Fibroblast of lung (primary cell): Measurements from ENCODE around the gene ROPN1L. TPM values are rescaled to one million over a fixed set of nuclear protein-coding genes. Genes with fewer than 3 reads are reported as not detected.

Experiments used
- DNase-seq, 2 donors: peaks; one replicate each; pipeline versions ENCODE4 v3.0.0 to v3.0.0-alpha.2; 2010; ENCODE audit warnings: low read depth in 2 of 2
- H2AFZ ChIP-seq: 2 replicates; pipeline ENCODE4 v1.5.1; 2012; ENCODE audit warnings: low read length, control low read depth, inconsistent platforms
- H3K27ac ChIP-seq: 2 replicates; pipeline ENCODE4 v1.5.1; 2011; ENCODE audit warnings: low read length, control low read depth; ENCODE audit not compliant: insufficient read depth
- H3K27me3 ChIP-seq: 2 replicates; pipeline ENCODE4 v1.5.1; 2011; ENCODE audit warnings: mild to moderate bottlenecking, low read length; ENCODE audit not compliant: control insufficient read depth, insufficient read depth
- H3K36me3 ChIP-seq: 2 replicates; pipeline ENCODE4 v1.5.1; 2011; ENCODE audit warnings: low read length; ENCODE audit not compliant: control insufficient read depth, insufficient read depth
- H3K4me1 ChIP-seq: 2 replicates; pipeline ENCODE4 v1.5.1; 2011; ENCODE audit warnings: low read length; ENCODE audit not compliant: control insufficient read depth, insufficient read depth; ENCODE audit errors: extremely low read depth
- H3K4me2 ChIP-seq: 2 replicates; pipeline ENCODE4 v1.5.1; 2011; ENCODE audit warnings: low read length, control low read depth; ENCODE audit not compliant: insufficient read depth; ENCODE audit errors: extremely low read depth
- H3K4me3 ChIP-seq, 4 experiments: fragments of 200-600 bp in 1 of 4; sonication (generic) in 1 of 4; replicated peaks in 1 of 4; 2 replicates each; pipeline ENCODE4 v1.5.1; 2011 to 2016; ENCODE audit warnings: low read length in 4 of 4, low read depth in 3 of 4, mild to moderate bottlenecking in 3 of 4, control low read depth in 2 of 4, inconsistent platforms in 1 of 4, mixed read lengths in 1 of 4; ENCODE audit not compliant: insufficient read depth in 1 of 4; ENCODE audit errors: control extremely low read depth in 1 of 4
- H3K79me2 ChIP-seq: 2 replicates; pipeline ENCODE4 v1.5.1; 2012; ENCODE audit warnings: mild to moderate bottlenecking, low read length, inconsistent platforms; ENCODE audit not compliant: control insufficient read depth, insufficient read depth
- H3K9ac ChIP-seq: 2 replicates; pipeline ENCODE4 v1.5.1; 2011; ENCODE audit warnings: mild to moderate bottlenecking, low read length, control low read depth; ENCODE audit not compliant: insufficient read depth
- H3K9me3 ChIP-seq: 2 replicates; pipeline ENCODE4 v1.5.1; 2012; ENCODE audit warnings: low read depth, low read length; ENCODE audit not compliant: control insufficient read depth, insufficient read depth
- H4K20me1 ChIP-seq: 2 replicates; pipeline ENCODE4 v1.5.1; 2011; ENCODE audit warnings: low read length; ENCODE audit not compliant: control insufficient read depth, insufficient read depth; ENCODE audit errors: extremely low read depth
- EZH2 ChIP-seq: IDR thresholded peaks from 2 replicates; pipeline ENCODE4 v1.5.1; 2012; ENCODE audit warnings: low read length, control low read depth, mild to moderate bottlenecking; ENCODE audit errors: missing control alignments
- polyA plus RNA-seq, 2 donors: library from polyadenylated mRNA; depleted of rRNA in 1 of 2; stranded (reverse) in 1 of 2; unstranded in 1 of 2; fragments of >200 nt; gene quantifications; 2 replicates each; pipeline ENCODE4 v1.2.1, GENCODE V29; 2011 to 2012; ENCODE audit warnings: missing spikeins in 1 of 2
- total RNA-seq: library from RNA; depleted of rRNA; stranded (reverse); fragments of >200 nt; gene quantifications from 2 replicates; pipeline ENCODE4 v1.2.1, GENCODE V29; 2014
- TF ChIP-seq, protein P1 (sequence below), 2 donors: IDR thresholded peaks in 1 of 2; conservative IDR thresholded peaks in 1 of 2; 1 replicate in 1 of 2; 2 replicates in 1 of 2; pipeline ENCODE4 v1.5.1; 2011 to 2012; ENCODE audit warnings: low read length in 2 of 2, control low read depth in 1 of 2, inconsistent platforms in 1 of 2, low read depth in 1 of 2, mild to moderate bottlenecking in 1 of 2

The ROPN1L gene
- total and polyA plus RNA-seq, 2 donors (not counting 1 experiment from before 2014, with no cell fraction given): 0.17 to 0.26 TPM

DNA sequence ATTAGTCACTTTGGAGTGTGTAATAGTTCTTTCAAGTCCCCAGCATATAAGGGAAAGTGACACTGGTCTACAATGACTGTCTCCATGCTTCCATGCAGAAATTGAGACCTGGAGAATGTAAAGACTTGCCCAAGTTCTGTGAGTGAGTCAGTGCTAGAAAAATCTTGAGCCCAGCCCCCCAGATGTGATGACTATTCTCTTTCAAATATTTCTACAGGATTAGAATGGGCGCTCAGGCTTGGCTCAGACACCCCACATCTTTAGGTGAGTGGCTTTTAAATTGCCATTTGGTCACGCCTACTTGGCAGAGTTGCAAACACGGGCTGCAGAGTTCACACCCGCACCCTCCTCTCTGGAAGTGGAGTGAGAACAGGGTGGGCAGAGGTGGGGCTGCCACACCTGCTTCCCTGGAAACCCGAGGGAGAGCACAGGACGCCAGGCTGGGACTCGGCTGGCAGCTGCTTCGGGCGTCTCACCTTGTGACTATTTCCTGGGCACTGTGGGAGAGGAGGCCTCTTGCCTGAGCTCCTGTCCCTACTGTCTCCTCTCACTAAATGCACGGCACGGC is 37.6 kb downstream of the ROPN1L start:
- H3K9ac ChIP-seq: no peak overlapping the region
- no peaks in the 10 kb centered on the region for H3K36me3 ChIP-seq
- peaks cover 15% of the 10 kb centered on the region for H3K4me1 ChIP-seq
- TF ChIP-seq, protein P1, sequence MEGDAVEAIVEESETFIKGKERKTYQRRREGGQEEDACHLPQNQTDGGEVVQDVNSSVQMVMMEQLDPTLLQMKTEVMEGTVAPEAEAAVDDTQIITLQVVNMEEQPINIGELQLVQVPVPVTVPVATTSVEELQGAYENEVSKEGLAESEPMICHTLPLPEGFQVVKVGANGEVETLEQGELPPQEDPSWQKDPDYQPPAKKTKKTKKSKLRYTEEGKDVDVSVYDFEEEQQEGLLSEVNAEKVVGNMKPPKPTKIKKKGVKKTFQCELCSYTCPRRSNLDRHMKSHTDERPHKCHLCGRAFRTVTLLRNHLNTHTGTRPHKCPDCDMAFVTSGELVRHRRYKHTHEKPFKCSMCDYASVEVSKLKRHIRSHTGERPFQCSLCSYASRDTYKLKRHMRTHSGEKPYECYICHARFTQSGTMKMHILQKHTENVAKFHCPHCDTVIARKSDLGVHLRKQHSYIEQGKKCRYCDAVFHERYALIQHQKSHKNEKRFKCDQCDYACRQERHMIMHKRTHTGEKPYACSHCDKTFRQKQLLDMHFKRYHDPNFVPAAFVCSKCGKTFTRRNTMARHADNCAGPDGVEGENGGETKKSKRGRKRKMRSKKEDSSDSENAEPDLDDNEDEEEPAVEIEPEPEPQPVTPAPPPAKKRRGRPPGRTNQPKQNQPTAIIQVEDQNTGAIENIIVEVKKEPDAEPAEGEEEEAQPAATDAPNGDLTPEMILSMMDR (conservative IDR thresholded peaks at IDR 0.05 in 1 of 2, IDR thresholded peaks at IDR 0.05 in 1 of 2; ENCODE audit: low read depth in 1 of 2, low read length in 2 of 2): no peak
- TF ChIP-seq EZH2: no peak
- no peaks in the 10 kb centered on the region for H3K79me2 ChIP-seq
- H4K20me1 ChIP-seq: no peaks in the 10 kb centered on the region
- H3K4me2 ChIP-seq: peak overlapping the region; percentile 29
- H3K4me3 ChIP-seq: no peak overlapping the region
- DNase-seq: peak; percentile 71 to 88
- H2AFZ ChIP-seq: no peak overlapping the region
- H3K27ac ChIP-seq: no peak overlapping the region
- H3K9me3 ChIP-seq: no peaks in the 10 kb centered on the region
- H3K27me3 ChIP-seq: no peaks in the 10 kb centered on the region

DNA sequence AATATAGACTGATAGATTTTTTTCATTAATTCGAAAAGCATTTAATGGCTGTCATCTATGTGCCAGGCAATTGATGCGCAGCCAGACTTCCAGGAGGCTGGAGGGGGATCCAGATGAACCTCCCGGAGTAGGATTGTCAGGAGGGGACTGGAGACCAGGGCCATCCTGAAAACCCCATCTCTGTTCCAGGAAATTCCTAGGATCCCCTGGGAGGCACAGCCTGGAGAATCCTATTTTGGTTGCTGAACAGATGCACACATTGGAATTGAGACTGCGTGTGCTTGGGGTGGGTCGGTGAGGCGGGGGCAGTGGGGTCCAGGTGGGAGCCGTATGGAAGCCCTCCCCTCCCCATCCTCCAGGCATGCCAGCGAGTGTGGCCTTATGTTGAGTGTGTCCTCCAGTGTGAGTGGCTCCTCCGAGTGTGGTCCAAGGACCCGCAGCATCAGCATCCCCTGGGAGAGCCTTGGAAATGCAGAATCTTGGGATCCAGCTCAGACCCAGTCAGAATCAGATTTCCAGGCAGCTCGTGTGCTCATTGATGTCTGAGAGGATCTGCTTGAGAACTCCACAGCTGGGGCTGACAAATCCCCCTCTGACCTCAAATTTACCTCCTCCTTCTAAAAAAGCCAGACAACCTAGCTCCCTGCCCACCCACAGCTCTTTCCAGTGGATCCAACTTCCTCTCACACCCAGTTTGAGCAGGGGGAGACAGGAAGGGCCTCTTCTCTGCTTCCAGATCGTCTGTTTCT is 38.7 kb downstream of the ROPN1L start:
- no peak overlapping the region for H3K4me2 ChIP-seq
- H2AFZ ChIP-seq: no peak overlapping the region
- H3K9ac ChIP-seq: no peak overlapping the region
- H3K27me3 ChIP-seq: no peaks in the 10 kb centered on the region
- no peaks in the 10 kb centered on the region for H3K79me2 ChIP-seq
- no peaks in the 10 kb centered on the region for H3K9me3 ChIP-seq
- H3K4me1 ChIP-seq: peaks cover 18% of the 10 kb centered on the region
- no peaks in the 10 kb centered on the region for H4K20me1 ChIP-seq
- no peak overlapping the region for H3K4me3 ChIP-seq
- H3K36me3 ChIP-seq: no peaks in the 10 kb centered on the region
- no peak overlapping the region for H3K27ac ChIP-seq
- TF ChIP-seq EZH2: no peak
- TF ChIP-seq, protein P1 (conservative IDR thresholded peaks at IDR 0.05 in 1 of 2, IDR thresholded peaks at IDR 0.05 in 1 of 2; ENCODE audit: low read depth in 1 of 2, low read length in 2 of 2): no peak
- peak in 1 of 2 donors; percentile 22 for DNase-seq

DNA sequence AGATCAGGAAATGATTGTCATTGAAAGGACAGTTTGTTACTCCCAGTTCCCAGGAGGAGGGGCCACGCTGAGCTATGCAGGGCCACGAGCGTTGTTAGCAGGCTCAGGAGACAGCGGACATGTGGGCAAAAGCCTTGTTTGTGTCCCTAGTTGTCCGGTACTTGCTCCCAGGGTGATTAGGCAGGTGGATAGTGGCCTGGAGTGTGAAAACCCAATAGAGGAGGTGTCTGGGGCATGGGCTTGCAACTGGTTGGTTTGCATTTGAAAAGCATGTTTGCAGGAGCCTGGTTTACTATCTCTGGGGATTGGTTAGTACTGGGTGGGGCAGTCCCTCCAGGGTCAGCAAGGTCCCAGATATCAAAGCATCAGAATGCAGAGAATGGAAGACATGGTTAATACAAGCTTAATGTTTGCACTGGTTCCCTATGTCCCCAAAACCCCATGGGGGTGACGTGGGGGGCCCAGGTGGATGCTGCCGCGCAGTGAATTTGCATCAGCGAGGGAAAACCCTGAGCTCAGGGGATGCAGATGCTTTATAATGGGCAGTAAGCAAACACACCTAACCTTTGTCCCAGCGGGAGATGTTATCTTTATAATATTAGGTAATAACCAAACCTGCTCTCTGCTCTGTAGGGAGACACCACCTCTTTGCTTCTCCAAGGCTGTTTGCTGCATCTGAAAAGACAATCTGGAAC is 39.7 kb downstream of the ROPN1L start:
- H4K20me1 ChIP-seq: no peaks in the 10 kb centered on the region
- H3K4me3 ChIP-seq: no peak overlapping the region
- no peak for DNase-seq
- no peak overlapping the region for H3K9ac ChIP-seq
- no peak overlapping the region for H3K27ac ChIP-seq
- H3K4me1 ChIP-seq: peaks cover 18% of the 10 kb centered on the region
- H3K4me2 ChIP-seq: no peak overlapping the region
- H2AFZ ChIP-seq: no peak overlapping the region
- no peaks in the 10 kb centered on the region for H3K9me3 ChIP-seq
- TF ChIP-seq, protein P1 (conservative IDR thresholded peaks at IDR 0.05 in 1 of 2, IDR thresholded peaks at IDR 0.05 in 1 of 2; ENCODE audit: low read depth in 1 of 2, low read length in 2 of 2): no peak
- TF ChIP-seq EZH2: no peak
- H3K79me2 ChIP-seq: no peaks in the 10 kb centered on the region
- no peaks in the 10 kb centered on the region for H3K27me3 ChIP-seq
- no peaks in the 10 kb centered on the region for H3K36me3 ChIP-seq
